B cell (primary cell): ENCODE results near the gene PPP1CB. TPM values are rescaled to one million over a fixed set of nuclear protein-coding genes. Genes with fewer than 3 reads are reported as not detected.

Source experiments
- ATAC-seq: fragments of 200-7000 bp; cut with Tn5 transposase; one replicate; pipeline ENCODE4 v1.10.0; 2021; ENCODE audit warnings: low read depth, mild to moderate bottlenecking, moderate number of reproducible peaks, moderate library complexity
- CTCF ChIA-PET: fragments of 350-600 bp; sonication (Branson Sonifier 250); formaldehyde crosslinking; loops from one replicate; lab custom pipeline; 2021; ENCODE audit warnings: antibody characterized with exemption, inconsistent platforms; lab: Charles Lee
- POLR2A ChIA-PET: fragments of 350-600 bp; sonication (Branson Sonifier 250); formaldehyde crosslinking; loops from one replicate; lab custom pipeline; 2021; ENCODE audit warnings: antibody characterized with exemption; lab: Charles Lee
- DNase-seq: peaks from one replicate; pipeline ENCODE4 v3.0.0; 2013
- H2AFZ ChIP-seq: 2 replicates; pipeline ENCODE4 v1.6.1; 2012; ENCODE audit warnings: mild to moderate bottlenecking, low read depth, low read length; ENCODE audit not compliant: insufficient read depth, poor library complexity, severe bottlenecking
- H3K27ac ChIP-seq, 2 donors: 1 replicate in 1 of 2; 2 replicates in 1 of 2; pipeline ENCODE4 v1.5.1; 2012 to 2013; ENCODE audit warnings: low read length in 2 of 2, mild to moderate bottlenecking in 2 of 2, moderate library complexity in 1 of 2
- H3K27me3 ChIP-seq, 4 experiments: fragments of 200-600 bp in 1 of 4; sonication (generic) in 1 of 4; replicated peaks in 1 of 4; 1 replicate in 2 of 4; 2 replicates in 2 of 4; pipeline versions ENCODE4 v1.6.1 to v1.7.0; 2013 to 2016; ENCODE audit warnings: low read length in 3 of 4, mild to moderate bottlenecking in 2 of 4, mixed read lengths in 1 of 4, moderate library complexity in 1 of 4; ENCODE audit not compliant: insufficient read depth in 4 of 4, control insufficient read depth in 3 of 4; ENCODE audit errors: control extremely low read depth in 1 of 4
- H3K36me3 ChIP-seq, 2 experiments: replicated peaks in 1 of 2; 1 replicate in 1 of 2; 2 replicates in 1 of 2; pipeline versions ENCODE4 v1.6.1 to v1.7.1; 2013; ENCODE audit warnings: low read length in 1 of 2; ENCODE audit not compliant: insufficient read depth in 2 of 2, control insufficient read depth in 1 of 2; ENCODE audit errors: control extremely low read depth in 1 of 2, extremely low read depth in 1 of 2
- H3K4me1 ChIP-seq, 2 donors: fragments of 200-600 bp in 1 of 2; sonication (generic) in 1 of 2; 1 replicate in 1 of 2; 2 replicates in 1 of 2; pipeline versions ENCODE4 v1.5.1 to v1.6.1; 2013 to 2017; ENCODE audit warnings: low read length in 2 of 2; ENCODE audit not compliant: control insufficient read depth in 2 of 2, insufficient read depth in 2 of 2
- H3K4me2 ChIP-seq: replicated peaks from 2 replicates; pipeline ENCODE3; 2012; ENCODE audit warnings: mild to moderate bottlenecking, low read depth, low read length; ENCODE audit not compliant: poor library complexity, severe bottlenecking
- H3K4me3 ChIP-seq, 5 experiments: fragments of 200-600 bp in 1 of 5; sonication (generic) in 1 of 5; 1 replicate in 3 of 5; 2 replicates in 2 of 5; pipeline versions ENCODE4 v1.5.1 to v1.7.0; 2011 to 2016; ENCODE audit warnings: low read length in 4 of 5, mild to moderate bottlenecking in 4 of 5, low read depth in 2 of 5, control low read depth in 1 of 5, moderate library complexity in 1 of 5; ENCODE audit not compliant: insufficient read depth in 1 of 5; ENCODE audit errors: control extremely low read depth in 1 of 5, extremely low read depth in 1 of 5
- H3K79me2 ChIP-seq: fragments of 200-600 bp; sonication (generic); one replicate; pipeline ENCODE4 v1.6.0; 2016; ENCODE audit warnings: low read length; ENCODE audit not compliant: control insufficient read depth, insufficient read depth
- H3K9ac ChIP-seq: fragments of 200-600 bp; sonication (generic); 2 replicates; pipeline ENCODE4 v1.6.1; 2017; ENCODE audit warnings: mild to moderate bottlenecking, low read length, moderate library complexity
- H3K9me3 ChIP-seq, 3 donors: one replicate each; pipeline versions ENCODE4 v1.6.1 to v1.7.1; 2013; ENCODE audit warnings: low read length in 2 of 3; ENCODE audit not compliant: control insufficient read depth in 2 of 3, insufficient read depth in 1 of 3; ENCODE audit errors: control extremely low read depth in 1 of 3
- H4K20me1 ChIP-seq: 2 replicates; pipeline ENCODE4 v1.6.0; 2012; ENCODE audit warnings: mild to moderate bottlenecking, low read length; ENCODE audit not compliant: insufficient read depth, control insufficient read depth, poor library complexity, severe bottlenecking
- H3K27ac Mint-ChIP-seq: one replicate; pipeline ENCODE4 v1.8.0; 2021; ENCODE audit warnings: mixed read lengths
- H3K27me3 Mint-ChIP-seq: one replicate; pipeline ENCODE4 v1.8.0; 2021; ENCODE audit warnings: mixed read lengths
- H3K4me1 Mint-ChIP-seq: one replicate; pipeline ENCODE4 v1.8.0; 2021; ENCODE audit warnings: mixed read lengths
- H3K4me3 Mint-ChIP-seq: one replicate; pipeline ENCODE4 v1.8.0; 2021; ENCODE audit warnings: mixed read lengths
- H3K9me3 Mint-ChIP-seq: one replicate; pipeline ENCODE4 v1.8.0; 2022; ENCODE audit warnings: mixed read lengths; ENCODE audit not compliant: insufficient read depth
- EZH2 ChIP-seq: IDR thresholded peaks from 2 replicates; pipeline ENCODE4 v1.6.1; 2012; ENCODE audit warnings: borderline replicate concordance, low read depth, mild to moderate bottlenecking, moderate library complexity, low read length; ENCODE audit not compliant: insufficient read depth, poor library complexity, severe bottlenecking
- WGBS: methylation state at CpG from one replicate; pipeline ENCODE4 v1.1.5; 2013; ENCODE audit warnings: missing lambda C conversion rate; ENCODE audit not compliant: insufficient coverage; 5-methylcytosine and 5-hydroxymethylcytosine counted together
- intact Hi-C: fragments of 100-400 bp; cut with micrococcal nuclease; formaldehyde crosslinking; loops from one replicate; pipeline ENCODE4 v1.10.0; 2022
- polyA plus RNA-seq: library from polyadenylated mRNA; depleted of rRNA; stranded (reverse); fragments of >200 nt; gene quantifications from 2 replicates; pipeline ENCODE4 v1.2.3, GENCODE V29; 2012
- total RNA-seq, 2 donors: library from RNA; stranded (reverse); fragments of 120-200 nt in 1 of 2; gene quantifications; 1 replicate in 1 of 2; 2 replicates in 1 of 2; pipeline versions ENCODE4 v1.2.3 to v1.2.4, GENCODE V29; 2013 to 2022
- TF ChIP-seq, protein P1 (sequence below): fragments of 200-600 bp; IDR thresholded peaks from one replicate; pipeline ENCODE4 v1.8.0; 2022; ENCODE audit warnings: antibody characterized with exemption, mild to moderate bottlenecking

PPP1CB gene
- total and polyA plus RNA-seq, 2 donors (not counting 1 experiment from before 2014, with no cell fraction given): 26.9 to 152 TPM

DNA sequence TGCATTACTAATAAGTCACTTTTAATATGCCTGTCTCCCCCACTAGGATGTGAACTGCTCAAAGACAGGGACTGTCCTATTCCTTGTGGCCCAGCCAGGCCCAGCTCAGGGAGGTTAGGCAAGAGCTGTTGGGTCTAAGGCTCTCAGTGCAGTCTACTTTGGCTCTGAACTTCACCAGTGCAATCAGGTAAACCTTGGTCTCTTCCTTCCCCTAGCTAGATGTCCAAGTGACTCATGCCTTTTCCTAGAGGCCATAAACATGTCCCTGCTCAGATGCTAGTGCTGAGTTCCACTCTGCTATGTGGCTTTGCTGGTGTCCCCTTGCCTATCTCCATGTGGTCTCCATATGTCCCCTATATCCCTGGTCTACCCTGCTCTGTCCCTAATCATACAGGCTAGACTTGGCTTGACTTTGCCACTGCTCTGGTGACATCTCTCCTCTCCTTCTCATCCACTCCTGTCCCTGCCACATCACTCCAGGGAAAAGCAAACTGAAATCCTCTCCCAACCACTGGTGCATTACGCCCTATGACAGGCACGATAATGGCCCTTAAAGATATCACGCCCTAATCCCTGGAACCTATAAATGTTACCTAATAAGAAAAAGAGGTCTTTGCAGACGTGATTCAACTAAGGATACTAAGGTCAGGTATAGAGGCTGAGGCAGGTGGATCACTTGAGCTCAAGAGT lies 45.7 kb upstream of the PPP1CB start:
- no CpG with 5 or more reads among the region's 4 CpGs for WGBS
- POLR2A ChIA-PET: no interaction called here
- Mint-ChIP-seq H3K4me1 (no peaks in the 10 kb centered on the region), H3K27me3 (no peaks in the 10 kb centered on the region), H3K9me3 (peaks cover 8% of the 10 kb centered on the region), H3K4me3 (no peak overlapping the region), H3K27ac (no peak overlapping the region)
- Histone ChIP-seq H3K27me3 (no peaks in the 10 kb centered on the region), H3K27ac (no peak overlapping the region), H3K4me2 (no peak overlapping the region), H3K79me2 (no peaks in the 10 kb centered on the region), H3K36me3 (no peaks in the 10 kb centered on the region), H3K4me1 (no peaks in the 10 kb centered on the region), H2AFZ (no peak overlapping the region), H4K20me1 (no peaks in the 10 kb centered on the region), H3K9me3 (peaks cover 0 to 26% (median 7%) of the 10 kb centered on the region in 3 donors), H3K9ac (no peak overlapping the region), H3K4me3 (no peak overlapping the region)
- no peak for TF ChIP-seq EZH2
- TF ChIP-seq, protein P1, sequence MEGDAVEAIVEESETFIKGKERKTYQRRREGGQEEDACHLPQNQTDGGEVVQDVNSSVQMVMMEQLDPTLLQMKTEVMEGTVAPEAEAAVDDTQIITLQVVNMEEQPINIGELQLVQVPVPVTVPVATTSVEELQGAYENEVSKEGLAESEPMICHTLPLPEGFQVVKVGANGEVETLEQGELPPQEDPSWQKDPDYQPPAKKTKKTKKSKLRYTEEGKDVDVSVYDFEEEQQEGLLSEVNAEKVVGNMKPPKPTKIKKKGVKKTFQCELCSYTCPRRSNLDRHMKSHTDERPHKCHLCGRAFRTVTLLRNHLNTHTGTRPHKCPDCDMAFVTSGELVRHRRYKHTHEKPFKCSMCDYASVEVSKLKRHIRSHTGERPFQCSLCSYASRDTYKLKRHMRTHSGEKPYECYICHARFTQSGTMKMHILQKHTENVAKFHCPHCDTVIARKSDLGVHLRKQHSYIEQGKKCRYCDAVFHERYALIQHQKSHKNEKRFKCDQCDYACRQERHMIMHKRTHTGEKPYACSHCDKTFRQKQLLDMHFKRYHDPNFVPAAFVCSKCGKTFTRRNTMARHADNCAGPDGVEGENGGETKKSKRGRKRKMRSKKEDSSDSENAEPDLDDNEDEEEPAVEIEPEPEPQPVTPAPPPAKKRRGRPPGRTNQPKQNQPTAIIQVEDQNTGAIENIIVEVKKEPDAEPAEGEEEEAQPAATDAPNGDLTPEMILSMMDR: no peak
- intact Hi-C loops: no loop called here
- ATAC-seq (no peak), DNase-seq (no peak)
- CTCF ChIA-PET: no interaction called here

DNA sequence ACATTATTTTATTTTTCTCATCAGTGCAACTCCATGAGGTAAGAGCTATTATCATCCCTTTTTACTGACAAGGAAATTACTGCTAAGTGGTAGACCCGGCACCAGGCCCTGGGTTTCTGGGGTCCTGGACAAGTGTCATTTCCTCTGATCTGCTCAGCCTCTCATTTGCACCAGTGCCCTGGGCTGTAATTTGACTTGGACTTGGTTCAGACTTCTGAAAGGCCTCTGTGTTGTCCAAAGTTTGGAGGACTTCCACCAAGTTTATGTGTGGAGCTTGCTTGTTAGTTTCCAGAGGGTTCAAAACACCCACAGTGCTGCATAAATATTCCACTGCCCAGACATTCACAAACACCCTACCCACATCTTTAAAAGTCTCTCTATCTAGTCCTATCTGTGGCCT lies 44.0 kb upstream of the PPP1CB start:
- no peaks in the 10 kb centered on the region for H4K20me1 ChIP-seq
- intact Hi-C loops: no loop called here
- peaks cover 0 to 26% (median 7%) of the 10 kb centered on the region in 3 donors for H3K9me3 ChIP-seq
- H3K27me3 ChIP-seq: no peaks in the 10 kb centered on the region
- ATAC-seq: no peak
- Mint-ChIP-seq H3K27ac (no peak overlapping the region), H3K9me3 (peaks cover 8% of the 10 kb centered on the region), H3K27me3 (no peaks in the 10 kb centered on the region), H3K4me3 (no peak overlapping the region), H3K4me1 (no peaks in the 10 kb centered on the region)
- no peaks in the 10 kb centered on the region for H3K4me1 ChIP-seq
- H3K4me2 ChIP-seq: no peak overlapping the region
- no CpG with 5 or more reads among the region's 1 CpG for WGBS
- ChIA-PET CTCF (no interaction called here), POLR2A (interaction anchor here (0.8 kb wide), 1 partner anchor 9 kb away, joined by 9 read pairs; no protein-coding TSS in a partner anchor)
- TF ChIP-seq, protein P1: no peak
- TF ChIP-seq EZH2: no peak
- DNase-seq: no peak
- no peak overlapping the region for H3K9ac ChIP-seq
- no peak overlapping the region for H3K4me3 ChIP-seq
- no peak overlapping the region for H3K27ac ChIP-seq
- H3K79me2 ChIP-seq: no peaks in the 10 kb centered on the region
- no peak overlapping the region for H2AFZ ChIP-seq
- H3K36me3 ChIP-seq: no peaks in the 10 kb centered on the region
